ENCODE results near the gene NFKB1. TPM values are rescaled to one million over a fixed set of nuclear protein-coding genes. Genes with fewer than 3 reads are reported as not detected.
A peak's percentile ranks its signal among the peaks of the same experiment; 100 is the strongest.

NFKB1 gene
- total RNA-seq, 3 donors from 2014 or later (not counting 1 experiment from before 2014, with no cell fraction given), result 144 to 235 (median 163) TPM

- TF ChIP-seq CTCF (IDR thresholded peaks at IDR 0.05), result no peak
- H3K27ac Mint-ChIP-seq, result peak overlapping the region in 1 of 2 donors; percentile 85
- intact Hi-C loops (cut with micrococcal nuclease), result no loop called here
- Histone ChIP-seq H3K27ac (ENCODE audit: low read length) (no peak overlapping the region), H3K4me3 (ENCODE audit: low read length) (no peak overlapping the region), H3K36me3 (ENCODE audit: control insufficient read depth, insufficient read depth, low read length) (peaks cover 12% of the 10 kb centered on the region), H3K9me3 (ENCODE audit: control insufficient read depth, insufficient read depth, low read length) (no peaks in the 10 kb centered on the region), H3K4me1 (ENCODE audit: control insufficient read depth, insufficient read depth, low read length) (peaks cover 4% of the 10 kb centered on the region), H3K27me3 (ENCODE audit: control insufficient read depth, insufficient read depth, low read length) (no peaks in the 10 kb centered on the region)
- no peaks in the 10 kb centered on the region for H3K27me3 Mint-ChIP-seq (ENCODE audit: low read depth in 2 of 2)
- H3K9me3 Mint-ChIP-seq, result no peaks in the 10 kb centered on the region
- ATAC-seq (no peak), DNase-seq (no peak)
- H3K4me1 Mint-ChIP-seq, result peaks cover 54 to 76% of the 10 kb centered on the region in 2 donors
- H3K4me3 Mint-ChIP-seq, result peak overlapping the region; percentile 13
- peaks cover 12% of the 10 kb centered on the region for H3K36me3 Mint-ChIP-seq
- no CpG with 5 or more reads among the region's 4 CpGs for WGBS (ENCODE audit: insufficient coverage)
Observed at GRCh38 chr4:102526532-102526931, 25.4 kb downstream of the NFKB1 start.

GRCh38 chr4:102527695-102528283, 26.6 kb downstream of the NFKB1 start:
- H3K4me3 ChIP-seq (ENCODE audit: low read length), result no peak overlapping the region
- 57% methylated on average over 6 of the region's 7 CpGs for WGBS (ENCODE audit: insufficient coverage)

GRCh38 chr4:102529977-102530376, 28.8 kb downstream of the NFKB1 start:
- H3K4me1 Mint-ChIP-seq, result peaks cover 48 to 72% of the 10 kb centered on the region in 2 donors
- H3K4me3 ChIP-seq (ENCODE audit: low read length), result no peak overlapping the region
- H3K27me3 Mint-ChIP-seq (ENCODE audit: low read depth in 2 of 2), result no peaks in the 10 kb centered on the region
- intact Hi-C loops (cut with micrococcal nuclease), result no loop called here
- TF ChIP-seq CTCF (IDR thresholded peaks at IDR 0.05), result no peak
- H3K36me3 Mint-ChIP-seq, result peaks cover 12% of the 10 kb centered on the region
- peak overlapping the region; percentile 6 for H3K4me3 Mint-ChIP-seq
- H3K9me3 ChIP-seq (ENCODE audit: control insufficient read depth, insufficient read depth, low read length), result no peaks in the 10 kb centered on the region
- H3K4me1 ChIP-seq (ENCODE audit: control insufficient read depth, insufficient read depth, low read length), result no peaks in the 10 kb centered on the region
- no peaks in the 10 kb centered on the region for H3K27me3 ChIP-seq (ENCODE audit: control insufficient read depth, insufficient read depth, low read length)
- 77% methylated on average over 1 of the region's 1 CpG for WGBS (ENCODE audit: insufficient coverage)
- peak overlapping the region in 1 of 2 donors; percentile 85 for H3K27ac Mint-ChIP-seq
- no peak overlapping the region for H3K27ac ChIP-seq (ENCODE audit: low read length)
- ATAC-seq (no peak), DNase-seq (no peak)
- H3K36me3 ChIP-seq (ENCODE audit: control insufficient read depth, insufficient read depth, low read length), result peaks cover 17% of the 10 kb centered on the region
- H3K9me3 Mint-ChIP-seq, result no peaks in the 10 kb centered on the region

More at GRCh38 chr4:102527695-102528283, 26.6 kb downstream of the NFKB1 start:
- no peak overlapping the region for H3K27ac ChIP-seq (ENCODE audit: low read length)
- no peaks in the 10 kb centered on the region for H3K9me3 Mint-ChIP-seq
- no peaks in the 10 kb centered on the region for H3K27me3 Mint-ChIP-seq (ENCODE audit: low read depth in 2 of 2)
- intact Hi-C loops (cut with micrococcal nuclease), result no loop called here
- H3K27ac Mint-ChIP-seq, result peak overlapping the region; percentile 64 to 85
- H3K27me3 ChIP-seq (ENCODE audit: control insufficient read depth, insufficient read depth, low read length), result no peaks in the 10 kb centered on the region
- ATAC-seq, result no peak
- H3K4me1 Mint-ChIP-seq, result peaks cover 44 to 65% of the 10 kb centered on the region in 2 donors
- H3K4me3 Mint-ChIP-seq, result peak overlapping the region; percentile 56
- peaks cover 12% of the 10 kb centered on the region for H3K36me3 ChIP-seq (ENCODE audit: control insufficient read depth, insufficient read depth, low read length)
- DNase-seq, result peak in 1 of 2 donors; percentile 38
- no peaks in the 10 kb centered on the region for H3K9me3 ChIP-seq (ENCODE audit: control insufficient read depth, insufficient read depth, low read length)
- no peak for TF ChIP-seq CTCF (IDR thresholded peaks at IDR 0.05)
- H3K36me3 Mint-ChIP-seq, result peaks cover 12% of the 10 kb centered on the region
- peaks cover 4% of the 10 kb centered on the region for H3K4me1 ChIP-seq (ENCODE audit: control insufficient read depth, insufficient read depth, low read length)

- Histone ChIP-seq H3K4me1 (ENCODE audit: control insufficient read depth, insufficient read depth, low read length) (no peaks in the 10 kb centered on the region), H3K27me3 (ENCODE audit: control insufficient read depth, insufficient read depth, low read length) (no peaks in the 10 kb centered on the region), H3K36me3 (ENCODE audit: control insufficient read depth, insufficient read depth, low read length) (peaks cover 17% of the 10 kb centered on the region), H3K4me3 (ENCODE audit: low read length) (no peak overlapping the region), H3K9me3 (ENCODE audit: control insufficient read depth, insufficient read depth, low read length) (no peaks in the 10 kb centered on the region), H3K27ac (ENCODE audit: low read length) (no peak overlapping the region)
- Mint-ChIP-seq H3K9me3 (no peaks in the 10 kb centered on the region), H3K36me3 (peaks cover 12% of the 10 kb centered on the region), H3K27me3 (ENCODE audit: low read depth in 2 of 2) (no peaks in the 10 kb centered on the region), H3K4me1 (peaks cover 44 to 72% of the 10 kb centered on the region in 2 donors), H3K4me3 (peak overlapping the region; percentile 35), H3K27ac (peak overlapping the region in 1 of 2 donors; percentile 85)
- no peak for ATAC-seq
- intact Hi-C loops (cut with micrococcal nuclease), result no loop called here
- no CpG with 5 or more reads among the region's 2 CpGs for WGBS (ENCODE audit: insufficient coverage)
- no peak for TF ChIP-seq CTCF (IDR thresholded peaks at IDR 0.05)
- no peak for DNase-seq
Observed at GRCh38 chr4:102530986-102531385, 29.8 kb downstream of the NFKB1 start.

Measured in natural killer cell (primary cell).